ENCODE results near the gene TRAF6. TPM values are rescaled to one million over a fixed set of nuclear protein-coding genes. Genes with fewer than 3 reads are reported as not detected.

The TRAF6 gene
- total and polyA plus RNA-seq, 9 of the 15 experiments (the other 6 are each of a cell fraction or from before 2014, with no cell fraction given): 2.0 to 13.1 (median 8.2) TPM

- TF ChIP-seq AFF1 (IDR thresholded peaks at IDR 0.05; ENCODE audit: low read depth in 1 of 2, partially characterized antibody in 2 of 2): no peak
Observed at GRCh38 chr11:36438126-36438525, 71.9 kb downstream of the TRAF6 start (continued).

GRCh38 chr11:36437413-36437812 is 72.7 kb downstream of the TRAF6 start:
- WGBS (ENCODE audit: insufficient coverage, low coverage, missing lambda C conversion rate): 7% methylated on average over 3 of the region's 3 CpGs
- no peak overlapping the region for H3K4me2 ChIP-seq (ENCODE audit: insufficient read depth, low read length)
- no peak for FAIRE-seq

More at GRCh38 chr11:36437413-36437812, 72.7 kb downstream of the TRAF6 start:
- Histone ChIP-seq H4K20me1 (replicated peaks; ENCODE audit: control insufficient read depth, insufficient read depth, low read length) (no peaks in the 10 kb centered on the region), H3K79me2 (ENCODE audit: control insufficient read depth, insufficient read depth, low read length) (no peaks in the 10 kb centered on the region), H3K4me3 (no peak overlapping the region), H3K9ac (ENCODE audit: insufficient read depth in 1 of 2, low read depth in 2 of 2, low read length in 2 of 2) (no peak overlapping the region), H2AFZ (ENCODE audit: low read depth, low read length) (no peak overlapping the region), H3K27ac (ENCODE audit: extremely low read depth, low read depth, low read length) (no peak overlapping the region), H3K4me1 (replicated peaks in 1 of 2; ENCODE audit: control insufficient read depth in 2 of 2, insufficient read depth in 2 of 2, low read length in 2 of 2) (no peaks in the 10 kb centered on the region), H3K9me3 (replicated peaks; ENCODE audit: control insufficient read depth, insufficient read depth, low read depth, low read length) (no peaks in the 10 kb centered on the region), H3K27me3 (ENCODE audit: control insufficient read depth in 2 of 2, insufficient read depth in 2 of 2, low read length in 2 of 2) (peaks cover 0 to 7% of the 10 kb centered on the region in 2 experiments; a peak in 2 of 5 replicates), H3K36me3 (ENCODE audit: control insufficient read depth, insufficient read depth, low read length) (no peaks in the 10 kb centered on the region), H3K9me1 (ENCODE audit: control insufficient read depth, insufficient read depth, low read length) (no peaks in the 10 kb centered on the region)
- ATAC-seq (no peak), DNase-seq (ENCODE audit: extremely low read depth in 1 of 4, low spot score in 3 of 4) (no peak)
- intact Hi-C loops (cut with micrococcal nuclease): no loop called here
- ChIA-PET CTCF (ENCODE audit: low intra/inter-chr PET ratio) (no interaction called here), POLR2A (interaction anchor here (1.1 kb wide), 1 partner anchor 19 kb away, joined by 3 read pairs; no protein-coding TSS in a partner anchor)
- BruUV-seq (replicated peaks): no TSS peak
- TF ChIP-seq ZNF445 (CRISPR knock-in tag; IDR thresholded peaks at IDR 0.05; ENCODE audit: low read depth) (no peak), HMGN3 (IDR thresholded peaks at IDR 0.05; ENCODE audit: borderline replicate concordance, extremely low read depth, insufficient read length, low read depth, low read length) (no peak), SIRT6 (IDR thresholded peaks at IDR 0.05; ENCODE audit: low read depth, low read length) (no peak)
- in situ Hi-C loops (cut with MboI): no loop called here

Small RNA genes within 50 kb of the gene (small RNA-seq; reads per million reads assigned to genes)
- not detected for gene AC061999.1

Other genes starting within 250 kb of the TRAF6 start
- 32.2 and 33.1 TPM in 2 replicates for gene COMMD9, start 220.8 kb downstream of the TRAF6 start, total RNA-seq (2014; rRNA removed)
- 27.3 and 29.6 TPM in 2 replicates for gene COMMD9, start 220.8 kb downstream of the TRAF6 start, total RNA-seq (2014; rRNA removed; fragmentation: Illumina TruSeq; extraction: Trizol)
- gene COMMD9, start 220.8 kb downstream of the TRAF6 start, total RNA-seq (2015; rRNA removed; fragmentation: Illumina TruSeq; extraction: Trizol): 38.9 and 40.0 TPM in 2 replicates
- gene COMMD9, start 220.8 kb downstream of the TRAF6 start, total RNA-seq (2021): 49.5 and 52.3 TPM in 2 replicates
- gene COMMD9, start 220.8 kb downstream of the TRAF6 start, polyA plus RNA-seq (2011; rRNA removed): 41.8 and 46.5 TPM in 2 replicates
- 40.6 and 58.6 TPM in 2 replicates for gene COMMD9, start 220.8 kb downstream of the TRAF6 start, polyA plus RNA-seq (2014; fragmentation: Illumina TruSeq; extraction: Trizol)
- 100 to 1,000 TPM; 115 to 121 TPM for gene COMMD9, start 220.8 kb downstream of the TRAF6 start, polyA plus RNA-seq (2014; fragmentation: Nextera tagmentation; extraction: Ambion mirVana)
- gene COMMD9, start 220.8 kb downstream of the TRAF6 start, polyA plus RNA-seq (2014; rRNA removed): 48.0 and 54.6 TPM in 2 replicates
- gene PRR5L, start 214.0 kb downstream of the TRAF6 start, total RNA-seq (2014; rRNA removed): 0.53 TPM in 1 of 2 replicates, not detected in the other
- gene PRR5L, start 214.0 kb downstream of the TRAF6 start, total RNA-seq (2014; rRNA removed; fragmentation: Illumina TruSeq; extraction: Trizol): 0.16 and 0.29 TPM in 2 replicates
- gene PRR5L, start 214.0 kb downstream of the TRAF6 start, total RNA-seq (2015; rRNA removed; fragmentation: Illumina TruSeq; extraction: Trizol): 0.11 TPM in 1 of 2 replicates, not detected in the other
- gene PRR5L, start 214.0 kb downstream of the TRAF6 start, total RNA-seq (2021): 0.07 and 0.60 TPM in 2 replicates
- 0.15 and 0.36 TPM in 2 replicates for gene PRR5L, start 214.0 kb downstream of the TRAF6 start, polyA plus RNA-seq (2011; rRNA removed)
- 0.39 and 0.40 TPM in 2 replicates for gene PRR5L, start 214.0 kb downstream of the TRAF6 start, polyA plus RNA-seq (2014; fragmentation: Illumina TruSeq; extraction: Trizol)
- gene PRR5L, start 214.0 kb downstream of the TRAF6 start, polyA plus RNA-seq (2014; fragmentation: Nextera tagmentation; extraction: Ambion mirVana): under 1 TPM in 1 of 2 experiments, not detected in 1; 0.25 TPM
- 0.50 and 2.5 TPM in 2 replicates for gene PRR5L, start 214.0 kb downstream of the TRAF6 start, polyA plus RNA-seq (2014; rRNA removed)
- 1.8 and 2.0 TPM in 2 replicates for gene RAG1, start 57.7 kb upstream of the TRAF6 start, total RNA-seq (2014; rRNA removed)
- gene RAG1, start 57.7 kb upstream of the TRAF6 start, total RNA-seq (2014; rRNA removed; fragmentation: Illumina TruSeq; extraction: Trizol): 2.5 and 2.8 TPM in 2 replicates
- gene RAG1, start 57.7 kb upstream of the TRAF6 start, total RNA-seq (2015; rRNA removed; fragmentation: Illumina TruSeq; extraction: Trizol): 1.5 and 1.7 TPM in 2 replicates
- gene RAG1, start 57.7 kb upstream of the TRAF6 start, total RNA-seq (2021): 1.6 and 2.1 TPM in 2 replicates
- gene RAG1, start 57.7 kb upstream of the TRAF6 start, polyA plus RNA-seq (2011; rRNA removed): 0.93 and 1.7 TPM in 2 replicates
- 2.0 and 2.2 TPM in 2 replicates for gene RAG1, start 57.7 kb upstream of the TRAF6 start, polyA plus RNA-seq (2014; fragmentation: Illumina TruSeq; extraction: Trizol)
- under 1 TPM; 0.49 to 0.89 TPM for gene RAG1, start 57.7 kb upstream of the TRAF6 start, polyA plus RNA-seq (2014; fragmentation: Nextera tagmentation; extraction: Ambion mirVana)
- 1.4 and 1.5 TPM in 2 replicates for gene RAG1, start 57.7 kb upstream of the TRAF6 start, polyA plus RNA-seq (2014; rRNA removed)
- 10.4 and 10.7 TPM in 2 replicates for gene IFTAP, start 84.2 kb upstream of the TRAF6 start, total RNA-seq (2014; rRNA removed)
- gene IFTAP, start 84.2 kb upstream of the TRAF6 start, total RNA-seq (2014; rRNA removed; fragmentation: Illumina TruSeq; extraction: Trizol): 20.1 and 21.4 TPM in 2 replicates
- 15.0 and 17.0 TPM in 2 replicates for gene IFTAP, start 84.2 kb upstream of the TRAF6 start, total RNA-seq (2015; rRNA removed; fragmentation: Illumina TruSeq; extraction: Trizol)
- gene IFTAP, start 84.2 kb upstream of the TRAF6 start, total RNA-seq (2021): 9.2 and 9.8 TPM in 2 replicates
- 4.4 and 12.2 TPM in 2 replicates for gene IFTAP, start 84.2 kb upstream of the TRAF6 start, polyA plus RNA-seq (2011; rRNA removed)
- gene IFTAP, start 84.2 kb upstream of the TRAF6 start, polyA plus RNA-seq (2014; fragmentation: Illumina TruSeq; extraction: Trizol): 20.6 and 30.0 TPM in 2 replicates
- gene IFTAP, start 84.2 kb upstream of the TRAF6 start, polyA plus RNA-seq (2014; fragmentation: Nextera tagmentation; extraction: Ambion mirVana): 10 to 100 TPM; 18.1 to 22.4 TPM
- gene IFTAP, start 84.2 kb upstream of the TRAF6 start, polyA plus RNA-seq (2014; rRNA removed): 17.0 and 23.1 TPM in 2 replicates
- 0.04 and 2.7 TPM in 2 replicates for gene RAG2, start 88.0 kb upstream of the TRAF6 start, total RNA-seq (2014; rRNA removed)
- 0.07 and 0.16 TPM in 2 replicates for gene RAG2, start 88.0 kb upstream of the TRAF6 start, total RNA-seq (2014; rRNA removed; fragmentation: Illumina TruSeq; extraction: Trizol)
- 0.53 and 0.72 TPM in 2 replicates for gene RAG2, start 88.0 kb upstream of the TRAF6 start, total RNA-seq (2015; rRNA removed; fragmentation: Illumina TruSeq; extraction: Trizol)
- gene RAG2, start 88.0 kb upstream of the TRAF6 start, total RNA-seq (2021): not detected in 2 replicates
- gene RAG2, start 88.0 kb upstream of the TRAF6 start, polyA plus RNA-seq (2011; rRNA removed): not detected in 2 replicates
- gene RAG2, start 88.0 kb upstream of the TRAF6 start, polyA plus RNA-seq (2014; fragmentation: Illumina TruSeq; extraction: Trizol): 0.06 and 0.08 TPM in 2 replicates
- gene RAG2, start 88.0 kb upstream of the TRAF6 start, polyA plus RNA-seq (2014; fragmentation: Nextera tagmentation; extraction: Ambion mirVana): under 1 TPM; 0.24 to 0.28 TPM
- gene RAG2, start 88.0 kb upstream of the TRAF6 start, polyA plus RNA-seq (2014; rRNA removed): 0.89 TPM in 1 of 2 replicates, not detected in the other